Ectodermal cell (in vitro differentiated cells): ENCODE results near the gene CPNE8.
"Not testable (repeated sequence)": the region's sequence is repeated elsewhere in the genome, so short reads cannot be mapped to it uniquely, and the experiment has no call there.

Experiments used
- H3K27ac ChIP-seq: 2 replicates; pipeline ENCODE4 v1.7.0; 2013; ENCODE audit warnings: mild to moderate bottlenecking, low read depth, low read length; ENCODE audit not compliant: insufficient read depth, poor library complexity, severe bottlenecking
- H3K27me3 ChIP-seq: 2 replicates; pipeline ENCODE4 v1.7.0; 2013; ENCODE audit warnings: mild to moderate bottlenecking, low read length; ENCODE audit not compliant: insufficient read depth, control insufficient read depth, poor library complexity, severe bottlenecking
- H3K36me3 ChIP-seq: one replicate; pipeline ENCODE4 v1.7.0; 2013; ENCODE audit warnings: low read length; ENCODE audit not compliant: control insufficient read depth, insufficient read depth
- H3K4me1 ChIP-seq: one replicate; pipeline ENCODE4 v1.7.0; 2013; ENCODE audit warnings: low read length; ENCODE audit not compliant: control insufficient read depth, insufficient read depth
- H3K4me3 ChIP-seq: 2 replicates; pipeline ENCODE4 v1.7.0; 2013; ENCODE audit warnings: low read depth, low read length, control low read depth; ENCODE audit not compliant: insufficient read depth
- H3K9me3 ChIP-seq: 2 replicates; pipeline ENCODE4 v1.7.0; 2013; ENCODE audit warnings: mild to moderate bottlenecking, low read length, moderate library complexity; ENCODE audit not compliant: control insufficient read depth
- WGBS, 2 experiments: methylation state at CpG; one replicate each; pipeline ENCODE4 v1.1.7; 2013; ENCODE audit warnings: missing lambda C conversion rate in 2 of 2; 5-methylcytosine and 5-hydroxymethylcytosine counted together

Gene CPNE8

GRCh38 chr12:38745601-38746000 is 159.8 kb downstream of the CPNE8 start:
- 28 to 35% methylated on average over 4 of the region's 4 CpGs for WGBS, 2 experiments
- H3K27me3 ChIP-seq, result no peaks in the 10 kb centered on the region
- no peak overlapping the region for H3K27ac ChIP-seq
- no peaks in the 10 kb centered on the region for H3K9me3 ChIP-seq
- no peak overlapping the region for H3K4me3 ChIP-seq
- no peaks in the 10 kb centered on the region for H3K4me1 ChIP-seq
- H3K36me3 ChIP-seq, result no peaks in the 10 kb centered on the region

GRCh38 chr12:38744041-38744440 is 161.3 kb downstream of the CPNE8 start:
- Histone ChIP-seq H3K4me1 (no peaks in the 10 kb centered on the region), H3K27ac (no peak overlapping the region), H3K9me3 (no peaks in the 10 kb centered on the region), H3K27me3 (no peaks in the 10 kb centered on the region), H3K4me3 (no peak overlapping the region), H3K36me3 (no peaks in the 10 kb centered on the region)
- 70 to 76% methylated on average over 4 of the region's 4 CpGs for WGBS, 2 experiments

- not testable (repeated sequence) for H3K4me3 ChIP-seq, H3K9me3 ChIP-seq, H3K36me3 ChIP-seq, H3K27ac ChIP-seq, H3K4me1 ChIP-seq, H3K27me3 ChIP-seq
- WGBS, 2 experiments, result no CpG with 5 or more reads among the region's 1 CpG
These were observed 162.9 kb downstream of the CPNE8 start for GRCh38 chr12:38742496-38742895.

- Histone ChIP-seq H3K27ac (no peak overlapping the region), H3K9me3 (no peaks in the 10 kb centered on the region), H3K4me3 (no peak overlapping the region), H3K36me3 (no peaks in the 10 kb centered on the region), H3K27me3 (no peaks in the 10 kb centered on the region), H3K4me1 (no peaks in the 10 kb centered on the region)
- WGBS, 2 experiments, result 100% methylated on average over 2 of the region's 3 CpGs; no CpG with 5 or more reads in 1 of the 2 experiments
These were observed 168.6 kb downstream of the CPNE8 start for GRCh38 chr12:38736821-38737220.

GRCh38 chr12:38732761-38733160 is 172.6 kb downstream of the CPNE8 start:
- H3K27me3 ChIP-seq, result no peaks in the 10 kb centered on the region

GRCh38 chr12:38728894-38729293 is 176.5 kb downstream of the CPNE8 start:
- Histone ChIP-seq H3K36me3 (no peaks in the 10 kb centered on the region), H3K27ac (no peak overlapping the region), H3K4me1 (no peaks in the 10 kb centered on the region), H3K27me3 (no peaks in the 10 kb centered on the region), H3K4me3 (no peak overlapping the region), H3K9me3 (no peaks in the 10 kb centered on the region)
- 88 to 100% methylated on average over 1 of the region's 1 CpG for WGBS, 2 experiments

More at GRCh38 chr12:38732761-38733160, 172.6 kb downstream of the CPNE8 start:
- Histone ChIP-seq H3K9me3 (no peaks in the 10 kb centered on the region), H3K36me3 (no peaks in the 10 kb centered on the region), H3K4me3 (no peak overlapping the region), H3K4me1 (no peaks in the 10 kb centered on the region), H3K27ac (no peak overlapping the region)

GRCh38 chr12:38721611-38722252 is 183.7 kb downstream of the CPNE8 start:
- Histone ChIP-seq H3K4me3 (no peak overlapping the region), H3K27ac (no peak overlapping the region), H3K9me3 (no peaks in the 10 kb centered on the region), H3K36me3 (no peaks in the 10 kb centered on the region), H3K4me1 (no peaks in the 10 kb centered on the region), H3K27me3 (no peaks in the 10 kb centered on the region)
- WGBS, 2 experiments, result 94 to 96% methylated on average over 10 of the region's 10 CpGs

GRCh38 chr12:38720661-38721060 is 184.7 kb downstream of the CPNE8 start:
- H3K9me3 ChIP-seq, result no peaks in the 10 kb centered on the region
- H3K36me3 ChIP-seq, result no peaks in the 10 kb centered on the region
- H3K27me3 ChIP-seq, result no peaks in the 10 kb centered on the region
- 94% methylated on average over 9 of the region's 9 CpGs for WGBS, 2 experiments
- no peaks in the 10 kb centered on the region for H3K4me1 ChIP-seq
- no peak overlapping the region for H3K4me3 ChIP-seq
- no peak overlapping the region for H3K27ac ChIP-seq

GRCh38 chr12:38713294-38713693 is 192.1 kb downstream of the CPNE8 start:
- no peak overlapping the region for H3K4me3 ChIP-seq
- H3K36me3 ChIP-seq, result no peaks in the 10 kb centered on the region
- WGBS, 2 experiments, result 91 to 92% methylated on average over 5 of the region's 6 CpGs
- no peaks in the 10 kb centered on the region for H3K4me1 ChIP-seq
- no peaks in the 10 kb centered on the region for H3K9me3 ChIP-seq
- H3K27ac ChIP-seq, result no peak overlapping the region
- H3K27me3 ChIP-seq, result no peaks in the 10 kb centered on the region

- WGBS, 2 experiments, result 93% methylated on average over 1 of the region's 2 CpGs; no CpG with 5 or more reads in 1 of the 2 experiments
- H3K4me3 ChIP-seq, result no peak overlapping the region
- no peaks in the 10 kb centered on the region for H3K9me3 ChIP-seq
- no peaks in the 10 kb centered on the region for H3K36me3 ChIP-seq
- H3K27me3 ChIP-seq, result no peaks in the 10 kb centered on the region
- no peaks in the 10 kb centered on the region for H3K4me1 ChIP-seq
- H3K27ac ChIP-seq, result no peak overlapping the region
These were observed 194.3 kb downstream of the CPNE8 start for GRCh38 chr12:38711054-38711453.

- no peak overlapping the region for H3K27ac ChIP-seq
- H3K4me3 ChIP-seq, result no peak overlapping the region
- H3K4me1 ChIP-seq, result no peaks in the 10 kb centered on the region
- no peaks in the 10 kb centered on the region for H3K36me3 ChIP-seq
- H3K27me3 ChIP-seq, result no peaks in the 10 kb centered on the region
- no peaks in the 10 kb centered on the region for H3K9me3 ChIP-seq
These were observed 196.9 kb downstream of the CPNE8 start for GRCh38 chr12:38708466-38708865.
